Breast epithelium (tissue), 4 donors: ENCODE data around the gene PSMF1. TPM values are rescaled to one million over a fixed set of nuclear protein-coding genes. Genes with fewer than 3 reads are reported as not detected.

Experiments
- DNase-seq, 2 donors: peaks; one replicate each; pipeline ENCODE4 v3.0.0-alpha.2; 2019; ENCODE audit warnings: low spot score in 2 of 2
- H3K27ac ChIP-seq, 2 donors: fragments of 200-600 bp; sonication (generic) in 1 of 2; one replicate each; pipeline ENCODE4 v1.5.1; 2016 to 2019; ENCODE audit warnings: mild to moderate bottlenecking in 1 of 2
- H3K27me3 ChIP-seq, 2 donors: fragments of 200-600 bp; sonication (generic) in 1 of 2; one replicate each; pipeline versions ENCODE4 v1.5.1 to v1.6.0; 2017 to 2019; ENCODE audit warnings: control low read depth in 1 of 2, mild to moderate bottlenecking in 1 of 2
- H3K36me3 ChIP-seq: fragments of 200-600 bp; one replicate; pipeline ENCODE4 v1.5.1; 2019
- H3K4me1 ChIP-seq, 2 donors: fragments of 200-600 bp; sonication (generic); one replicate each; pipeline ENCODE4 v1.5.1; 2016 to 2019; ENCODE audit warnings: control low read depth in 1 of 2
- H3K4me3 ChIP-seq, 3 donors: fragments of 200-600 bp; sonication (generic); 1 replicate in 2 of 3; 2 replicates in 1 of 3; pipeline ENCODE4 v1.5.1; 2016 to 2019; ENCODE audit warnings: mild to moderate bottlenecking in 3 of 3, moderate library complexity in 2 of 3
- H3K9me3 ChIP-seq, 2 donors: fragments of 200-600 bp; sonication (generic) in 1 of 2; one replicate each; pipeline ENCODE4 v1.5.1; 2016 to 2019; ENCODE audit warnings: control low read depth in 1 of 2
- POLR2A ChIP-seq: fragments of 450-650 bp; IDR thresholded peaks from one replicate; pipeline ENCODE4 v1.6.1; 2016; ENCODE audit warnings: antibody characterized with exemption, mild to moderate bottlenecking, moderate library complexity
- POLR2AphosphoS5 ChIP-seq, 3 donors: sonication (generic); formaldehyde crosslinking; IDR thresholded peaks; one replicate each; pipeline ENCODE4 v1.6.1; 2017; ENCODE audit warnings: antibody characterized with exemption in 3 of 3
- intact Hi-C: fragments of 100-400 bp; cut with DNase I; formaldehyde crosslinking; loops from one replicate; pipeline ENCODE4 v1.15.1; 2023; ENCODE audit warnings: low total_unique reads
- total RNA-seq, 3 donors: library from RNA; depleted of rRNA; stranded (reverse); fragments of >200 nt; gene quantifications; one replicate each; pipeline ENCODE4 v1.1.0, GENCODE V29; 2016
- TF ChIP-seq, protein P1 (sequence below), 3 donors: fragments of 450-650 bp; IDR thresholded peaks; one replicate each; pipeline ENCODE4 v1.5.1; 2016 to 2017; ENCODE audit warnings: antibody characterized with exemption in 3 of 3, mild to moderate bottlenecking in 3 of 3, moderate library complexity in 3 of 3

Gene PSMF1
- total RNA-seq, 3 donors from 2014 or later, result 71.7 to 98.4 (median 75.1) TPM

DNA sequence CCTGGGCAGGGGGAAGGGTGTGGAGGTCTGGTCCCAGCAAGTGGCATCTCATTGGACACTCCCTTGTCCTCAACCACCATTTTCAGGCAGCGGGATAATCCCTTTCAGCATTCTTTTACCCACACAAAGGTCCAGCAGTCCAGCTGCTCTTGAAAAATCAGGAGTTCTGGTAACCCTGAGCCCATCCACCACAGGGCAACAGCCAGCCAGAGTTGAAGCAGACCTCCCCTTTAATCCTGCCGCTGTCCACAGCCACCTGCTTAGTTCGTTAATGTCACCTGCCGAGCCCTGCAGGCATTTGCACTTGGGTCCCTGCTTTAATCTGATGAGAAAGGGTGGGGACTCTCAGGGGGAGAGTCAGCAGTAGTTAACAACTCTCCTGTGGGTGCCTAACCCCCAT is 55.3 kb downstream of the PSMF1 start:
- no peaks in the 10 kb centered on the region for H3K27me3 ChIP-seq
- intact Hi-C loops, result no loop called here

GRCh38 chr20:1174787-1175186 is 56.4 kb downstream of the PSMF1 start:
- intact Hi-C loops, result no loop called here
- Histone ChIP-seq H3K9me3 (no peaks in the 10 kb centered on the region), H3K27me3 (no peaks in the 10 kb centered on the region), H3K36me3 (no peaks in the 10 kb centered on the region), H3K27ac (no peak overlapping the region), H3K4me1 (no peaks in the 10 kb centered on the region), H3K4me3 (no peak overlapping the region)
- DNase-seq, result no peak
- TF ChIP-seq POLR2A (no peak), POLR2AphosphoS5 (IDR thresholded peaks at IDR 0.05) (no peak)
- TF ChIP-seq, protein P1, sequence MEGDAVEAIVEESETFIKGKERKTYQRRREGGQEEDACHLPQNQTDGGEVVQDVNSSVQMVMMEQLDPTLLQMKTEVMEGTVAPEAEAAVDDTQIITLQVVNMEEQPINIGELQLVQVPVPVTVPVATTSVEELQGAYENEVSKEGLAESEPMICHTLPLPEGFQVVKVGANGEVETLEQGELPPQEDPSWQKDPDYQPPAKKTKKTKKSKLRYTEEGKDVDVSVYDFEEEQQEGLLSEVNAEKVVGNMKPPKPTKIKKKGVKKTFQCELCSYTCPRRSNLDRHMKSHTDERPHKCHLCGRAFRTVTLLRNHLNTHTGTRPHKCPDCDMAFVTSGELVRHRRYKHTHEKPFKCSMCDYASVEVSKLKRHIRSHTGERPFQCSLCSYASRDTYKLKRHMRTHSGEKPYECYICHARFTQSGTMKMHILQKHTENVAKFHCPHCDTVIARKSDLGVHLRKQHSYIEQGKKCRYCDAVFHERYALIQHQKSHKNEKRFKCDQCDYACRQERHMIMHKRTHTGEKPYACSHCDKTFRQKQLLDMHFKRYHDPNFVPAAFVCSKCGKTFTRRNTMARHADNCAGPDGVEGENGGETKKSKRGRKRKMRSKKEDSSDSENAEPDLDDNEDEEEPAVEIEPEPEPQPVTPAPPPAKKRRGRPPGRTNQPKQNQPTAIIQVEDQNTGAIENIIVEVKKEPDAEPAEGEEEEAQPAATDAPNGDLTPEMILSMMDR (IDR thresholded peaks at IDR 0.05), result no peak

More for the DNA sequence above, 55.3 kb downstream of the PSMF1 start:
- Histone ChIP-seq H3K36me3 (no peaks in the 10 kb centered on the region), H3K4me1 (no peaks in the 10 kb centered on the region), H3K9me3 (no peaks in the 10 kb centered on the region), H3K27ac (no peak overlapping the region), H3K4me3 (no peak overlapping the region)
- no peak for DNase-seq
- TF ChIP-seq POLR2AphosphoS5 (IDR thresholded peaks at IDR 0.05) (no peak), POLR2A (no peak)
- TF ChIP-seq, protein P1 (IDR thresholded peaks at IDR 0.05), result no peak

DNA sequence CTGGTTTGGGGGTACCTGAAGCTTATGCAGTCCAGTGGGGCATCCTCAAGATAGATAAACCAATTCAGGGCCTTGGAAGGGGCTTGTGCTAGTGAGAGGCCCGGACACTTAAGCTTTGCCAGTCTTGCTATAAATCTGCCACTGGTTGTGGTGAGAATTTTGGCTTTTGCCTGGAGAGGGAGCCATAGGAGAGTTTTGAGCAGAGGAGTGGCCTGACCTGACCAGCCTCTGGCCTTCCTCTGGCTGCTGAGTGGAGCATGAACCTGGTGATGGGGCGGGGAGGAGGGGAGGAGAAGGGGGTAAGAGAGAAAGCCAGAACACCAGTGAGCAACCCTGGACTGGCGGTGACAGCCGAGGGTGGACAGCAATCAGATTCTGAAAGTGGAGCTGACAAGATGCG is 59.3 kb downstream of the PSMF1 start:
- DNase-seq, result no peak
- TF ChIP-seq, protein P1 (IDR thresholded peaks at IDR 0.05), result no peak
- TF ChIP-seq POLR2AphosphoS5 (IDR thresholded peaks at IDR 0.05), result no peak
- no peak for TF ChIP-seq POLR2A
- Histone ChIP-seq H3K9me3 (no peaks in the 10 kb centered on the region), H3K4me3 (no peak overlapping the region), H3K4me1 (no peaks in the 10 kb centered on the region), H3K27ac (no peak overlapping the region), H3K36me3 (no peaks in the 10 kb centered on the region), H3K27me3 (no peaks in the 10 kb centered on the region)
- intact Hi-C loops, result no loop called here

DNA sequence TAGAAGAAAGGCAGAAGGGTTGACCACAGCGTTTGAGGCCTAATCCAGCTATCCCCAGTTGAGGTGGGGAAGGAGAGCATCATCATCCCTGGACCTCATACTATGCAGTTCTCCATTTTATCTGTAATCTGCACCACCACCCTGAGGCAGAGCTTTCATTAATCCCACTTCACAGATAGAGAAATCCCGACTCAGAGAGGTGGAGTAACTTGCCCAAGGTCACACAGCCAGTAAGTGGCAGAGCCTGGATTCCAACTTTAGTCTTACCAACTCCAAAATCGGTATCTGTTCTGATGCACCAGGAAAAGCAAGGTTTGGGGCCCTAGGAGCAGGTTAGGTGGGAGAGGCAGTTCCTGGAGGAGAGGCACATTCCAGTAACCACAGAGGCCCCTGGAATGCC is 59.7 kb downstream of the PSMF1 start:
- no peak for TF ChIP-seq POLR2AphosphoS5 (IDR thresholded peaks at IDR 0.05)
- TF ChIP-seq, protein P1 (IDR thresholded peaks at IDR 0.05), result no peak
- Histone ChIP-seq H3K27ac (no peak overlapping the region), H3K4me3 (no peak overlapping the region), H3K36me3 (no peaks in the 10 kb centered on the region), H3K4me1 (no peaks in the 10 kb centered on the region), H3K27me3 (no peaks in the 10 kb centered on the region), H3K9me3 (no peaks in the 10 kb centered on the region)
- DNase-seq, result no peak
- intact Hi-C loops, result no loop called here

DNA sequence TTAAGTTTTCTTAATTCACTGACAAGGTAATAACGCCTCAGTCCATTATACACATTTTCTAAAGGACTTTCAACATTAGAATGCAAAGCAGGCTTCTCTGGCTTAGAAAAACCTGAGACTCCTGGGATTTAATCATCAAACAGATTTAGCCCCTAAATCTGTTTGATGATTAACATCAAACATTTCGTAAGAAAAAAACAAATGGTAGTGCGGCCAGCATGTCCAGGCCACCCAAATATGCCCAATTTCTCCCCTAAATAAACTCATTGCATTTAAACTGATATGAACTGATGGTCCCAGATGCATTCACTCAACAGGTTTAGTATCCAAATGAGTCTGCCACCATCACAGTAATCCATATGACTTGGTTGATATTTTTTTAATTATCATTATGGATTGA is 60.2 kb downstream of the PSMF1 start:
- Histone ChIP-seq H3K9me3 (no peaks in the 10 kb centered on the region), H3K4me1 (no peaks in the 10 kb centered on the region), H3K27ac (no peak overlapping the region), H3K4me3 (no peak overlapping the region), H3K36me3 (no peaks in the 10 kb centered on the region), H3K27me3 (no peaks in the 10 kb centered on the region)
- TF ChIP-seq POLR2AphosphoS5 (IDR thresholded peaks at IDR 0.05), result no peak
- no peak for TF ChIP-seq POLR2A
- TF ChIP-seq, protein P1 (IDR thresholded peaks at IDR 0.05), result no peak
- DNase-seq, result no peak
- intact Hi-C loops, result no loop called here
